Spleen (tissue), 7 donors: ENCODE measurements around the gene PTGS1.

Source experiments
- CTCF ChIP-seq, 11 experiments: fragments of 200-600 bp in 7 of 11; fragments of 450-650 bp in 4 of 11; sonication (generic) in 4 of 11; IDR thresholded peaks in 8 of 11; conservative IDR thresholded peaks in 3 of 11; 1 replicate in 7 of 11; 2 replicates in 4 of 11; pipeline versions ENCODE4 v1.4.0 to v1.8.0; 2016 to 2021; ENCODE audit warnings: antibody characterized with exemption in 11 of 11, inconsistent platforms in 4 of 11, mild to moderate bottlenecking in 1 of 11
- POLR2A ChIP-seq, 3 donors: fragments of 450-650 bp; IDR thresholded peaks; one replicate each; pipeline ENCODE4 v1.5.1; 2017; ENCODE audit warnings: antibody characterized with exemption in 3 of 3, mild to moderate bottlenecking in 1 of 3
- donor health status: DM: no; HTN: no; CAD: no; lungs with moderate emphysema.
- donor health status: DM: no; HTN: no; CAD: no.
- donor health status: DM: no; HTN: no; CAD: no.

GRCh38 chr9:122338994-122339393 is 31.8 kb upstream of the PTGS1 start:
- TF ChIP-seq CTCF (IDR thresholded peaks at IDR 0.05 in 8 of 11, conservative IDR thresholded peaks at IDR 0.05 in 3 of 11) (no peak), POLR2A (IDR thresholded peaks at IDR 0.05) (no peak)
